ENCODE results near the gene TP53AIP1. TPM values are rescaled to one million over a fixed set of nuclear protein-coding genes. Genes with fewer than 3 reads are reported as not detected.

TP53AIP1 gene
- total and polyA plus RNA-seq, 9 of the 15 experiments (the other 6 are each of a cell fraction or from before 2014, with no cell fraction given) = not detected

GRCh38 chr11:128931066-128931465 lies 11.6 kb downstream of the TP53AIP1 start:
- Histone ChIP-seq H3K27ac (ENCODE audit: extremely low read depth, low read depth, low read length) (no peak overlapping the region), H3K4me3 (no peak overlapping the region), H3K9ac (ENCODE audit: insufficient read depth in 1 of 2, low read depth in 2 of 2, low read length in 2 of 2) (no peak overlapping the region), H3K36me3 (ENCODE audit: control insufficient read depth, insufficient read depth, low read length) (no peaks in the 10 kb centered on the region), H3K79me2 (ENCODE audit: control insufficient read depth, insufficient read depth, low read length) (no peaks in the 10 kb centered on the region), H2AFZ (ENCODE audit: low read depth, low read length) (no peak overlapping the region), H3K27me3 (ENCODE audit: control insufficient read depth in 2 of 2, insufficient read depth in 2 of 2, low read length in 2 of 2) (peaks cover 0 to 7% of the 10 kb centered on the region in 2 experiments; a peak in 2 of 5 replicates), H3K9me1 (ENCODE audit: control insufficient read depth, insufficient read depth, low read length) (no peaks in the 10 kb centered on the region), H3K4me1 (replicated peaks in 1 of 2; ENCODE audit: control insufficient read depth in 2 of 2, insufficient read depth in 2 of 2, low read length in 2 of 2) (no peaks in the 10 kb centered on the region), H3K4me2 (ENCODE audit: insufficient read depth, low read length) (no peak overlapping the region), H4K20me1 (replicated peaks; ENCODE audit: control insufficient read depth, insufficient read depth, low read length) (no peaks in the 10 kb centered on the region), H3K9me3 (replicated peaks; ENCODE audit: control insufficient read depth, insufficient read depth, low read depth, low read length) (no peaks in the 10 kb centered on the region)
- intact Hi-C loops (cut with micrococcal nuclease) = no loop called here
- no TSS peak for BruUV-seq (replicated peaks)
- ChIA-PET CTCF (ENCODE audit: low intra/inter-chr PET ratio) (no interaction called here), POLR2A (no interaction called here)
- ATAC-seq (no peak), DNase-seq (ENCODE audit: extremely low read depth in 1 of 4, low spot score in 3 of 4) (no peak), FAIRE-seq (no peak)
- TF ChIP-seq ZNF830 (CRISPR knock-in tag; IDR thresholded peaks at IDR 0.05) (no peak), ZNF655 (CRISPR knock-in tag; IDR thresholded peaks at IDR 0.05) (no peak), ZNF431 (CRISPR knock-in tag; IDR thresholded peaks at IDR 0.05) (no peak), U2AF2 (optimal IDR thresholded peaks at IDR 0.05; ENCODE audit: low read depth, low read length) (no peak), ZNF778 (CRISPR knock-in tag; IDR thresholded peaks at IDR 0.05) (no peak), MAZ (CRISPR knock-in tag; conservative IDR thresholded peaks at IDR 0.05 in 1 of 2, IDR thresholded peaks at IDR 0.05 in 1 of 2) (no peak)
- TF ChIP-seq, protein P1, sequence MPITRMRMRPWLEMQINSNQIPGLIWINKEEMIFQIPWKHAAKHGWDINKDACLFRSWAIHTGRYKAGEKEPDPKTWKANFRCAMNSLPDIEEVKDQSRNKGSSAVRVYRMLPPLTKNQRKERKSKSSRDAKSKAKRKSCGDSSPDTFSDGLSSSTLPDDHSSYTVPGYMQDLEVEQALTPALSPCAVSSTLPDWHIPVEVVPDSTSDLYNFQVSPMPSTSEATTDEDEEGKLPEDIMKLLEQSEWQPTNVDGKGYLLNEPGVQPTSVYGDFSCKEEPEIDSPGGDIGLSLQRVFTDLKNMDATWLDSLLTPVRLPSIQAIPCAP (CRISPR knock-in tag; IDR thresholded peaks at IDR 0.05; ENCODE audit: borderline replicate concordance) = no peak
- TF ChIP-seq, protein P2, sequence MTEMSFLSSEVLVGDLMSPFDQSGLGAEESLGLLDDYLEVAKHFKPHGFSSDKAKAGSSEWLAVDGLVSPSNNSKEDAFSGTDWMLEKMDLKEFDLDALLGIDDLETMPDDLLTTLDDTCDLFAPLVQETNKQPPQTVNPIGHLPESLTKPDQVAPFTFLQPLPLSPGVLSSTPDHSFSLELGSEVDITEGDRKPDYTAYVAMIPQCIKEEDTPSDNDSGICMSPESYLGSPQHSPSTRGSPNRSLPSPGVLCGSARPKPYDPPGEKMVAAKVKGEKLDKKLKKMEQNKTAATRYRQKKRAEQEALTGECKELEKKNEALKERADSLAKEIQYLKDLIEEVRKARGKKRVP (CRISPR knock-in tag; IDR thresholded peaks at IDR 0.05) = no peak
- TF ChIP-seq, protein P3, sequence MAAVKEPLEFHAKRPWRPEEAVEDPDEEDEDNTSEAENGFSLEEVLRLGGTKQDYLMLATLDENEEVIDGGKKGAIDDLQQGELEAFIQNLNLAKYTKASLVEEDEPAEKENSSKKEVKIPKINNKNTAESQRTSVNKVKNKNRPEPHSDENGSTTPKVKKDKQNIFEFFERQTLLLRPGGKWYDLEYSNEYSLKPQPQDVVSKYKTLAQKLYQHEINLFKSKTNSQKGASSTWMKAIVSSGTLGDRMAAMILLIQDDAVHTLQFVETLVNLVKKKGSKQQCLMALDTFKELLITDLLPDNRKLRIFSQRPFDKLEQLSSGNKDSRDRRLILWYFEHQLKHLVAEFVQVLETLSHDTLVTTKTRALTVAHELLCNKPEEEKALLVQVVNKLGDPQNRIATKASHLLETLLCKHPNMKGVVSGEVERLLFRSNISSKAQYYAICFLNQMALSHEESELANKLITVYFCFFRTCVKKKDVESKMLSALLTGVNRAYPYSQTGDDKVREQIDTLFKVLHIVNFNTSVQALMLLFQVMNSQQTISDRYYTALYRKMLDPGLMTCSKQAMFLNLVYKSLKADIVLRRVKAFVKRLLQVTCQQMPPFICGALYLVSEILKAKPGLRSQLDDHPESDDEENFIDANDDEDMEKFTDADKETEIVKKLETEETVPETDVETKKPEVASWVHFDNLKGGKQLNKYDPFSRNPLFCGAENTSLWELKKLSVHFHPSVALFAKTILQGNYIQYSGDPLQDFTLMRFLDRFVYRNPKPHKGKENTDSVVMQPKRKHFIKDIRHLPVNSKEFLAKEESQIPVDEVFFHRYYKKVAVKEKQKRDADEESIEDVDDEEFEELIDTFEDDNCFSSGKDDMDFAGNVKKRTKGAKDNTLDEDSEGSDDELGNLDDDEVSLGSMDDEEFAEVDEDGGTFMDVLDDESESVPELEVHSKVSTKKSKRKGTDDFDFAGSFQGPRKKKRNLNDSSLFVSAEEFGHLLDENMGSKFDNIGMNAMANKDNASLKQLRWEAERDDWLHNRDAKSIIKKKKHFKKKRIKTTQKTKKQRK (IDR thresholded peaks at IDR 0.05; ENCODE audit: borderline replicate concordance, low read depth, low read length) = no peak
- in situ Hi-C loops (cut with MboI) = no loop called here
- WGBS (ENCODE audit: insufficient coverage, low coverage, missing lambda C conversion rate) = 8% methylated on average over 2 of the region's 3 CpGs

All from K562 (cell line).